HFF-Myc (cell line): ENCODE measurements around the gene MSX2.

Source experiments
- DNase-seq: peaks from one replicate; pipeline ENCODE4 v3.0.0-alpha.2; 2011; ENCODE audit warnings: low read depth; ENCODE audit errors: extremely low read depth
- H3K4me3 ChIP-seq: replicated peaks from 2 replicates; pipeline ENCODE4 v1.5.1; 2011; ENCODE audit warnings: low read depth, mild to moderate bottlenecking, control low read depth, low read length
- CTCF ChIP-seq: IDR thresholded peaks from 2 replicates; pipeline ENCODE4 v1.5.1; 2012; ENCODE audit warnings: mild to moderate bottlenecking, low read depth, low read length, control low read depth; ENCODE audit errors: missing control alignments

MSX2 gene

GRCh38 chr5:174733836-174734235, 9.5 kb downstream of the MSX2 start:
- H3K4me3 ChIP-seq = no peak overlapping the region
- no peak for DNase-seq
- no peak for TF ChIP-seq CTCF

GRCh38 chr5:174734571-174735497, 10.5 kb downstream of the MSX2 start:
- TF ChIP-seq CTCF = no peak
- DNase-seq = no peak
- no peak overlapping the region for H3K4me3 ChIP-seq

- no peak for DNase-seq
- peak; percentile 27 for TF ChIP-seq CTCF
- H3K4me3 ChIP-seq = no peak overlapping the region
Measured at GRCh38 chr5:174735498-174736330, 11.3 kb downstream of the MSX2 start.

GRCh38 chr5:174736331-174736721, 11.9 kb downstream of the MSX2 start:
- no peak for DNase-seq
- TF ChIP-seq CTCF = no peak

GRCh38 chr5:174736777-174737176, 12.4 kb downstream of the MSX2 start:
- no peak for TF ChIP-seq CTCF
- DNase-seq = no peak
- H3K4me3 ChIP-seq = no peak overlapping the region

More at GRCh38 chr5:174736331-174736721, 11.9 kb downstream of the MSX2 start:
- H3K4me3 ChIP-seq = no peak overlapping the region

GRCh38 chr5:174737330-174737729, 12.9 kb downstream of the MSX2 start:
- DNase-seq = no peak
- no peak for TF ChIP-seq CTCF
- H3K4me3 ChIP-seq = no peak overlapping the region
